Measurements from ENCODE around the gene PSMA2. TPM values are rescaled to one million over a fixed set of nuclear protein-coding genes. Genes with fewer than 3 reads are reported as not detected.
A peak's percentile ranks its signal among the peaks of the same experiment; 100 is the strongest.

Gene PSMA2
- total RNA-seq, 1 experiment from 2014 or later, result 152 TPM

- TF ChIP-seq MAX (IDR thresholded peaks at IDR 0.05) (no peak), CTCF (IDR thresholded peaks at IDR 0.05 in 2 of 3, conservative IDR thresholded peaks at IDR 0.05 in 1 of 3; ENCODE audit: borderline replicate concordance in 1 of 3, insufficient read depth in 1 of 3, low read depth in 2 of 3, low read length in 2 of 3) (no peak)
- Histone ChIP-seq H3K4me2 (ENCODE audit: low read length) (peak overlapping the region; percentile 85), H3K79me2 (ENCODE audit: insufficient read depth, low read length) (peaks cover 99% of the 10 kb centered on the region), H3K9ac (ENCODE audit: low read length) (peak overlapping the region; percentile 98), H4K20me1 (ENCODE audit: insufficient read depth) (peaks cover 9% of the 10 kb centered on the region; the same call in 1 of the 2 replicates), H3K27me3 (ENCODE audit: insufficient read depth, low read length) (no peaks in the 10 kb centered on the region), H3K9me3 (ENCODE audit: control insufficient read depth in 1 of 2, insufficient read depth in 1 of 2, low read depth in 1 of 2, low read length in 2 of 2) (no peaks in the 10 kb centered on the region), H3K4me1 (ENCODE audit: control insufficient read depth in 1 of 2, insufficient read depth in 2 of 2, low read length in 2 of 2) (peaks cover 5 to 26% of the 10 kb centered on the region in 2 experiments; a peak in 2 of 4 replicates), H3K36me3 (ENCODE audit: control insufficient read depth in 1 of 2, insufficient read depth in 2 of 2, low read length in 2 of 2) (peaks cover 17 to 25% of the 10 kb centered on the region in 2 experiments), H3K9me2 (ENCODE audit: insufficient read depth) (no peaks in the 10 kb centered on the region), H3K4me3 (replicated peaks in 1 of 2; ENCODE audit: low read depth in 1 of 2, low read length in 2 of 2) (peak overlapping the region; percentile 75 to 93), H2AFZ (ENCODE audit: low read depth, low read length, poor library complexity, severe bottlenecking) (no peak overlapping the region), H3K27ac (ENCODE audit: low read depth, low read length) (no peak overlapping the region)
- no TSS peak for BruUV-seq (replicated peaks)
- intact Hi-C loops (cut with micrococcal nuclease), result loop anchor here (10.0 kb wide), 1 partner anchor 794 kb away; the partner anchor contains the start of gene COA1
- CTCF ChIA-PET, result no interaction called here
- RAD21 ChIA-PET (ENCODE audit: low non-redundant PET in 1 of 2, low total read pairs in 2 of 2, uncharacterized antibody in 2 of 2, unreplicated experiment in 2 of 2), result no interaction called here
- no peak for ATAC-seq
- DNase-seq (ENCODE audit: low read depth, low spot score), result no peak
- POLR2A ChIA-PET, result interaction anchor here (1.3 kb wide), 1 partner anchor 652 kb away, joined by 4 read pairs; the partner anchor contains the start of gene STK17A
These were observed 1.1 kb downstream of the PSMA2 start for GRCh38 chr7:42930889-42931288.

GRCh38 chr7:42929449-42929848, 2.5 kb downstream of the PSMA2 start:
- H4K20me1 ChIP-seq (ENCODE audit: insufficient read depth), result peaks cover 9% of the 10 kb centered on the region; the same call in 1 of the 2 replicates
- H3K4me1 ChIP-seq (ENCODE audit: control insufficient read depth in 1 of 2, insufficient read depth in 2 of 2, low read length in 2 of 2), result peaks cover 5 to 26% of the 10 kb centered on the region in 2 experiments; a peak in 2 of 4 replicates
- no peaks in the 10 kb centered on the region for H3K9me3 ChIP-seq (ENCODE audit: control insufficient read depth in 1 of 2, insufficient read depth in 1 of 2, low read depth in 1 of 2, low read length in 2 of 2)
- peak overlapping the region; percentile 85; the same call in 1 of the 2 replicates for H3K4me2 ChIP-seq (ENCODE audit: low read length)
- ChIA-PET CTCF (interaction anchor here (0.7 to 1.0 kb wide), 2 partner anchors 12 kb away, joined by 3 read pairs; no protein-coding TSS in a partner anchor), RAD21 (ENCODE audit: low non-redundant PET in 1 of 2, low total read pairs in 2 of 2, uncharacterized antibody in 2 of 2, unreplicated experiment in 2 of 2) (no interaction called here), POLR2A (interaction anchor here (1.3 kb wide), 1 partner anchor 653 kb away, joined by 4 read pairs; the partner anchor contains the start of gene STK17A)
- H3K4me3 ChIP-seq (replicated peaks in 1 of 2; ENCODE audit: low read depth in 1 of 2, low read length in 2 of 2), result no peak overlapping the region
- no TSS peak for BruUV-seq (replicated peaks)
- H3K27me3 ChIP-seq (ENCODE audit: insufficient read depth, low read length), result no peaks in the 10 kb centered on the region
- intact Hi-C loops (cut with micrococcal nuclease), result no loop called here
- H3K27ac ChIP-seq (ENCODE audit: low read depth, low read length), result no peak overlapping the region
- ATAC-seq, result no peak
- no peak for DNase-seq (ENCODE audit: low read depth, low spot score)
- peaks cover 99% of the 10 kb centered on the region for H3K79me2 ChIP-seq (ENCODE audit: insufficient read depth, low read length)
- no peak overlapping the region for H2AFZ ChIP-seq (ENCODE audit: low read depth, low read length, poor library complexity, severe bottlenecking)
- no peaks in the 10 kb centered on the region for H3K9me2 ChIP-seq (ENCODE audit: insufficient read depth)
- H3K9ac ChIP-seq (ENCODE audit: low read length), result no peak overlapping the region
- peaks cover 20 to 29% of the 10 kb centered on the region in 2 experiments for H3K36me3 ChIP-seq (ENCODE audit: control insufficient read depth in 1 of 2, insufficient read depth in 2 of 2, low read length in 2 of 2)
- TF ChIP-seq EZH2 (IDR thresholded peaks at IDR 0.05), result no peak
- TF ChIP-seq TCF7L2 (IDR thresholded peaks at IDR 0.05; ENCODE audit: borderline replicate concordance, extremely low read depth, insufficient read depth, insufficient read length), result no peak
- no peak for TF ChIP-seq SIN3A (IDR thresholded peaks at IDR 0.05; ENCODE audit: low read depth)
- TF ChIP-seq RAD21 (IDR thresholded peaks at IDR 0.05; ENCODE audit: low read depth), result no peak
- no peak for TF ChIP-seq ZFX (IDR thresholded peaks at IDR 0.05)
- TF ChIP-seq SRF (IDR thresholded peaks at IDR 0.05; ENCODE audit: low read depth), result no peak
- no peak for TF ChIP-seq ATF3 (IDR thresholded peaks at IDR 0.05)
- no peak for TF ChIP-seq CTCF (IDR thresholded peaks at IDR 0.05 in 2 of 3, conservative IDR thresholded peaks at IDR 0.05 in 1 of 3; ENCODE audit: borderline replicate concordance in 1 of 3, insufficient read depth in 1 of 3, low read depth in 2 of 3, low read length in 2 of 3)
- TF ChIP-seq MAX (IDR thresholded peaks at IDR 0.05), result no peak
- no peak for TF ChIP-seq EZH2phosphoT487 (IDR thresholded peaks at IDR 0.05; ENCODE audit: borderline replicate concordance)
- TF ChIP-seq CEBPB (IDR thresholded peaks at IDR 0.05; ENCODE audit: low read depth), result no peak
- TF ChIP-seq POLR2A (IDR thresholded peaks at IDR 0.05; ENCODE audit: borderline replicate concordance, extremely low read depth, insufficient read depth, insufficient read length), result no peak
- TF ChIP-seq SP1 (IDR thresholded peaks at IDR 0.05; ENCODE audit: low read depth), result no peak
- TF ChIP-seq CBX3 (IDR thresholded peaks at IDR 0.05; ENCODE audit: low read depth), result no peak
- TF ChIP-seq FOSL1 (IDR thresholded peaks at IDR 0.05; ENCODE audit: low read depth), result no peak
- no peak for TF ChIP-seq ZNF274 (IDR thresholded peaks at IDR 0.05; ENCODE audit: low read depth, low read length)
